Lung (tissue), 12 donors: ENCODE results near the gene HDDC3. TPM values are rescaled to one million over a fixed set of nuclear protein-coding genes. Genes with fewer than 3 reads are reported as not detected.

Experiments used
- ATAC-seq: fragments of 200-7000 bp; cut with Tn5 transposase; one replicate; pipeline ENCODE4 v1.9.1; 2020; ENCODE audit warnings: moderate number of reproducible peaks; ENCODE audit not compliant: insufficient read depth, low FRiP score
- DNase-seq, 3 donors: peaks; one replicate each; pipeline ENCODE4 v3.0.0-alpha.2; 2013 to 2017
- H3K27ac ChIP-seq, 2 donors: one replicate each; pipeline ENCODE4 v1.5.1; 2013; ENCODE audit warnings: mild to moderate bottlenecking in 2 of 2, moderate library complexity in 2 of 2, control low read depth in 1 of 2, inconsistent platforms in 1 of 2, low read depth in 1 of 2, low read length in 1 of 2
- H3K27me3 ChIP-seq, 3 donors: one replicate each; pipeline ENCODE4 v1.5.1; 2013; ENCODE audit warnings: low read length in 2 of 3; ENCODE audit not compliant: control insufficient read depth in 3 of 3, insufficient read depth in 3 of 3
- H3K36me3 ChIP-seq, 4 donors: one replicate each; pipeline ENCODE4 v1.5.1; 2013; ENCODE audit warnings: low read length in 4 of 4, mild to moderate bottlenecking in 1 of 4, moderate library complexity in 1 of 4; ENCODE audit not compliant: control insufficient read depth in 4 of 4, insufficient read depth in 4 of 4
- H3K4me1 ChIP-seq, 5 donors: one replicate each; pipeline ENCODE4 v1.5.1; 2013; ENCODE audit warnings: low read length in 5 of 5, mild to moderate bottlenecking in 2 of 5, moderate library complexity in 1 of 5; ENCODE audit not compliant: control insufficient read depth in 5 of 5, insufficient read depth in 5 of 5
- H3K4me3 ChIP-seq: one replicate; pipeline ENCODE4 v1.5.1; 2013; ENCODE audit warnings: mild to moderate bottlenecking, control low read depth, moderate library complexity
- H3K9ac ChIP-seq, 2 donors: one replicate each; pipeline ENCODE4 v1.5.1; 2013; ENCODE audit warnings: low read length in 2 of 2, control low read depth in 1 of 2; ENCODE audit not compliant: insufficient read depth in 1 of 2
- H3K9me3 ChIP-seq, 4 donors: one replicate each; pipeline ENCODE4 v1.5.1; 2013; ENCODE audit warnings: low read length in 3 of 4, mild to moderate bottlenecking in 1 of 4, moderate library complexity in 1 of 4; ENCODE audit not compliant: control insufficient read depth in 4 of 4, insufficient read depth in 3 of 4
- CTCF ChIP-seq: IDR thresholded peaks from 2 replicates; pipeline ENCODE4 v1.5.1; 2012; ENCODE audit warnings: mild to moderate bottlenecking; ENCODE audit errors: control extremely low read depth, extremely low read depth
- WGBS, 2 donors: extraction: QIAGEN DNeasy Blood & Tissue Kit; methylation state at CpG; one replicate each; pipeline ENCODE4 v1.1.7; 2013; 5-methylcytosine and 5-hydroxymethylcytosine counted together
- polyA plus RNA-seq, 2 donors: library from polyadenylated mRNA; stranded (reverse); fragments of 200-250 nt; gene quantifications; one replicate each; pipeline ENCODE4 v1.2.1, GENCODE V29; 2013
- total RNA-seq, 2 donors: library from RNA; depleted of rRNA in 1 of 2; stranded (reverse); fragments of >200 nt in 1 of 2; gene quantifications; one replicate each; pipeline ENCODE4 v1.2.1, GENCODE V29; 2014 to 2021
- donor health status: control.
- donor health status: control.
- donor health status: Bipolar disorder and iron deficiency.
- donor health status: healthy.
- donor health status: DM: yes; HTN: yes; CAD: no.

The HDDC3 gene
- total and polyA plus RNA-seq, 4 donors: 12.7 to 19.6 (median 16.5) TPM

GRCh38 chr15:90960298-90961091 is 28.1 kb upstream of the HDDC3 start:
- Histone ChIP-seq H3K9ac (no peak overlapping the region), H3K36me3 (peaks cover 4 to 18% (median 13%) of the 10 kb centered on the region in 4 donors), H3K27me3 (no peaks in the 10 kb centered on the region), H3K4me3 (no peak overlapping the region), H3K4me1 (peaks cover 0 to 15% (median 9%) of the 10 kb centered on the region in 5 donors), H3K9me3 (no peaks in the 10 kb centered on the region), H3K27ac (no peak overlapping the region)
- ATAC-seq (no peak), DNase-seq (no peak)
- WGBS, 2 donors: 92 to 94% methylated on average over 20 of the region's 20 CpGs
- no peak for TF ChIP-seq CTCF

GRCh38 chr15:90959894-90960293 is 27.5 kb upstream of the HDDC3 start:
- H3K9ac ChIP-seq: no peak overlapping the region
- TF ChIP-seq CTCF: no peak
- no peak overlapping the region for H3K27ac ChIP-seq
- H3K4me3 ChIP-seq: no peak overlapping the region
- H3K36me3 ChIP-seq: peaks cover 4 to 18% (median 13%) of the 10 kb centered on the region in 4 donors
- no peak for DNase-seq
- peaks cover 0 to 19% (median 9%) of the 10 kb centered on the region in 5 donors for H3K4me1 ChIP-seq
- no peaks in the 10 kb centered on the region for H3K9me3 ChIP-seq
- no peaks in the 10 kb centered on the region for H3K27me3 ChIP-seq
- no peak for ATAC-seq
- 83 to 88% methylated on average over 5 of the region's 5 CpGs for WGBS, 2 donors

GRCh38 chr15:90959028-90959595 is 26.8 kb upstream of the HDDC3 start:
- DNase-seq: no peak
- TF ChIP-seq CTCF: no peak
- H3K27ac ChIP-seq: no peak overlapping the region
- ATAC-seq: no peak
- 90 to 91% methylated on average over 8 of the region's 8 CpGs for WGBS, 2 donors
- peaks cover 4 to 18% (median 13%) of the 10 kb centered on the region in 4 donors for H3K36me3 ChIP-seq
- H3K9me3 ChIP-seq: no peaks in the 10 kb centered on the region
- peaks cover 0 to 19% (median 9%) of the 10 kb centered on the region in 5 donors for H3K4me1 ChIP-seq
- no peaks in the 10 kb centered on the region for H3K27me3 ChIP-seq
- no peak overlapping the region for H3K9ac ChIP-seq
- H3K4me3 ChIP-seq: no peak overlapping the region
